A549 (cell line): ENCODE results near the gene TFF2. TPM values are rescaled to one million over a fixed set of nuclear protein-coding genes. Genes with fewer than 3 reads are reported as not detected.

ENCODE experiments used
- ATAC-seq, 2 experiments: fragments of 200-7000 bp in 1 of 2; fragments of >200 bp in 1 of 2; cut with Nextera tagmentation in 1 of 2; cut with Tn5 transposase in 1 of 2; 3 replicates each; pipeline versions ENCODE4 v1.8.0 to v1.9.1; 2018 to 2020; ENCODE audit warnings: mild to moderate bottlenecking in 1 of 2, moderate library complexity in 1 of 2
- CTCF ChIA-PET: fragments of 300-600 bp; sonication (Branson Sonifier 250); formaldehyde crosslinking; extraction: SDS; loops from one replicate; lab custom pipeline; 2021; ENCODE audit warnings: antibody characterized with exemption, inconsistent platforms; lab: Yijun Ruan, JAX
- POLR2A ChIA-PET: fragments of 350-600 bp; formaldehyde crosslinking; extraction: SDS; loops from one replicate; lab custom pipeline; 2021; ENCODE audit warnings: antibody characterized with exemption, inconsistent platforms; lab: Yijun Ruan, JAX
- DNase-seq, 2 experiments: peaks; one replicate each; pipeline versions ENCODE4 v3.0.0 to v3.0.0-alpha.2; 2011 to 2016; ENCODE audit warnings: low read depth in 1 of 2, low spot score in 1 of 2
- FAIRE-seq: peaks from 2 replicates; lab custom pipeline; 2011; peaks lifted over from hg19 to GRCh38; lab: Jason Lieb, UNC
- H3K27ac ChIP-seq, 2 experiments: fragments of >200 bp; sonication (Bioruptor Twin); formaldehyde crosslinking; 3 replicates each; pipeline ENCODE4 v1.5.1; 2016 to 2017
- H3K4me1 ChIP-seq: fragments of >200 bp; sonication (Bioruptor Twin); formaldehyde crosslinking; 3 replicates; pipeline ENCODE4 v1.6.1; 2016
- H3K4me2 ChIP-seq: fragments of >200 bp; sonication (Bioruptor Twin); formaldehyde crosslinking; 3 replicates; pipeline ENCODE4 v1.6.1; 2016
- H3K4me3 ChIP-seq: fragments of >200 bp; sonication (Bioruptor Twin); formaldehyde crosslinking; 3 replicates; pipeline ENCODE4 v1.5.1; 2016
- H3K9me3 ChIP-seq: fragments of >200 bp; sonication (Bioruptor Twin); formaldehyde crosslinking; 3 replicates; pipeline ENCODE4 v1.6.1; 2016
- BCL3 ChIP-seq: fragments of >200 bp; sonication (Bioruptor Twin); formaldehyde crosslinking; IDR thresholded peaks from 3 replicates; pipeline ENCODE4 v1.6.1; 2016
- BHLHE40 ChIP-seq: IDR thresholded peaks from 2 replicates; pipeline ENCODE4 v1.6.1; 2012; ENCODE audit warnings: low read depth, low read length, inconsistent platforms
- CBX2 ChIP-seq: fragments of 200-600 bp; sonication (generic); IDR thresholded peaks from 2 replicates; pipeline ENCODE4 v1.6.1; 2016; ENCODE audit warnings: low read depth, mild to moderate bottlenecking, borderline replicate concordance
- CBX8 ChIP-seq: fragments of 200-600 bp; sonication (generic); IDR thresholded peaks from 2 replicates; pipeline ENCODE4 v1.6.1; 2016
- CHD4 ChIP-seq: fragments of 200-600 bp; sonication (generic); IDR thresholded peaks from 2 replicates; pipeline ENCODE4 v1.6.1; 2016; ENCODE audit warnings: antibody characterized with exemption, mild to moderate bottlenecking, borderline replicate concordance
- EHMT2 ChIP-seq: fragments of 200-600 bp; sonication (generic); IDR thresholded peaks from 2 replicates; pipeline ENCODE4 v1.6.1; 2016; ENCODE audit warnings: antibody characterized with exemption, low read depth, mild to moderate bottlenecking, moderate library complexity
- EP300 ChIP-seq, 2 experiments: fragments of >200 bp; sonication (Bioruptor Twin); formaldehyde crosslinking; IDR thresholded peaks; 2 replicates in 1 of 2; 3 replicates in 1 of 2; pipeline ENCODE4 v1.6.1; 2016 to 2017
- FOSB ChIP-seq: fragments of 250-450 bp; sonication (Bioruptor Pico); IDR thresholded peaks from 2 replicates; pipeline ENCODE4 v1.5.0; 2020; ENCODE audit warnings: mild to moderate bottlenecking, moderate library complexity
- GATA3 ChIP-seq: IDR thresholded peaks from 2 replicates; pipeline ENCODE4 v1.6.1; 2012; ENCODE audit warnings: borderline replicate concordance
- HEYL ChIP-seq: fragments of 250-450 bp; sonication (Bioruptor Pico); IDR thresholded peaks from 2 replicates; pipeline ENCODE4 v1.8.0; 2021; ENCODE audit warnings: mild to moderate bottlenecking, moderate library complexity
- HOXB13 ChIP-seq: fragments of 250-450 bp; sonication (Bioruptor Pico); IDR thresholded peaks from 2 replicates; pipeline ENCODE4 v1.5.0; 2020; ENCODE audit warnings: low read depth, mild to moderate bottlenecking, moderate library complexity
- HOXB5 ChIP-seq: fragments of 250-450 bp; sonication (Bioruptor Pico); IDR thresholded peaks from 2 replicates; pipeline ENCODE4 v1.5.0; 2020; ENCODE audit warnings: mild to moderate bottlenecking, moderate library complexity
- KDM1A ChIP-seq: fragments of 200-600 bp; sonication (generic); IDR thresholded peaks from 2 replicates; pipeline ENCODE4 v1.6.1; 2016; ENCODE audit warnings: low read depth, mild to moderate bottlenecking
- KDM5A ChIP-seq: fragments of 200-600 bp; sonication (generic); IDR thresholded peaks from 2 replicates; pipeline ENCODE4 v1.6.1; 2016; ENCODE audit warnings: antibody characterized with exemption, mild to moderate bottlenecking
- MAFK ChIP-seq: fragments of 450-650 bp; IDR thresholded peaks from 2 replicates; pipeline ENCODE4 v1.6.1; 2014; ENCODE audit not compliant: partially characterized antibody
- MAZ ChIP-seq: fragments of 150-350 bp; IDR thresholded peaks from 2 replicates; pipeline ENCODE4 v1.6.1; 2014; ENCODE audit warnings: antibody characterized with exemption, low read depth, low read length, borderline replicate concordance
- NFE2L2 ChIP-seq: fragments of 150-350 bp; conservative IDR thresholded peaks from 2 replicates; pipeline ENCODE4 v1.6.1; 2014; ENCODE audit warnings: low read length
- NR3C1 ChIP-seq: fragments of >200 bp; sonication (Bioruptor Twin); formaldehyde crosslinking; IDR thresholded peaks from 3 replicates; pipeline ENCODE4 v1.6.1; 2017
- PHF8 ChIP-seq: fragments of 200-600 bp; sonication (generic); IDR thresholded peaks from 2 replicates; pipeline ENCODE4 v1.6.1; 2016; ENCODE audit warnings: low read depth, mild to moderate bottlenecking, antibody characterized with exemption, moderate library complexity, borderline replicate concordance
- RAD21 ChIP-seq, 2 experiments: fragments of >200 bp in 1 of 2; sonication (Bioruptor Twin) in 1 of 2; formaldehyde crosslinking in 1 of 2; IDR thresholded peaks in 1 of 2; conservative IDR thresholded peaks in 1 of 2; 2 replicates in 1 of 2; 3 replicates in 1 of 2; pipeline ENCODE4 v1.6.1; 2012 to 2018; ENCODE audit warnings: inconsistent platforms in 1 of 2
- RARB ChIP-seq: fragments of 250-450 bp; sonication (Bioruptor Pico); IDR thresholded peaks from 2 replicates; pipeline ENCODE4 v1.8.0; 2021; ENCODE audit warnings: mild to moderate bottlenecking, moderate library complexity
- RNF2 ChIP-seq: fragments of 200-600 bp; sonication (generic); IDR thresholded peaks from 2 replicates; pipeline ENCODE4 v1.6.1; 2016; ENCODE audit warnings: low read depth, mild to moderate bottlenecking, antibody characterized with exemption, moderate library complexity, borderline replicate concordance
- SREBF2 ChIP-seq: fragments of 450-650 bp; IDR thresholded peaks from 2 replicates; pipeline ENCODE4 v1.6.1; 2014; ENCODE audit warnings: mild to moderate bottlenecking, moderate library complexity
- TFCP2L1 ChIP-seq: fragments of 250-450 bp; sonication (Bioruptor Pico); IDR thresholded peaks from 2 replicates; pipeline ENCODE4 v1.5.0; 2021; ENCODE audit warnings: mild to moderate bottlenecking
- TP53 ChIP-seq: fragments of 250-450 bp; sonication (Bioruptor Pico); IDR thresholded peaks from 2 replicates; pipeline ENCODE4 v1.5.0; 2021; ENCODE audit warnings: mild to moderate bottlenecking, moderate library complexity
- ZC3H11A ChIP-seq: fragments of 450-650 bp; IDR thresholded peaks from 2 replicates; pipeline ENCODE4 v1.6.1; 2014; ENCODE audit warnings: antibody characterized with exemption, mild to moderate bottlenecking
- ZNF302 ChIP-seq: fragments of 250-450 bp; sonication (Bioruptor Pico); IDR thresholded peaks from 2 replicates; pipeline ENCODE4 v1.9.0; 2021; ENCODE audit warnings: inconsistent platforms, mild to moderate bottlenecking, moderate library complexity
- WGBS: methylation state at CpG from one replicate; pipeline ENCODE4 v1.1.6; 2017; ENCODE audit errors: missing lambda C conversion rate; 5-methylcytosine and 5-hydroxymethylcytosine counted together
- polyA plus RNA-seq, 4 experiments: library from polyadenylated mRNA; depleted of rRNA in 3 of 4; stranded (reverse); fragments of >200 nt; fragmentation: RNase III in 1 of 4; extraction: RNeasy Plus Mini Kit Qiagen cat#74134 plus additional on column Dnase treatment in 1 of 4; gene quantifications; 2 replicates in 3 of 4; 3 replicates in 1 of 4; pipeline ENCODE4 v1.2.3, GENCODE V29; 2011 to 2017
- TF ChIP-seq, protein P1 (sequence below): fragments of 250-450 bp; sonication (Bioruptor Pico); IDR thresholded peaks from 2 replicates; pipeline ENCODE4 v1.5.0; 2020; ENCODE audit warnings: low read depth, mild to moderate bottlenecking, moderate library complexity
- TF ChIP-seq, protein P2 (sequence below): fragments of 150-350 bp; IDR thresholded peaks from 2 replicates; pipeline ENCODE4 v1.6.1; 2014; ENCODE audit warnings: low read depth, mild to moderate bottlenecking, low read length
- TF ChIP-seq, protein P3 (sequence below): fragments of 450-650 bp; IDR thresholded peaks from 2 replicates; pipeline ENCODE4 v1.6.1; 2014; ENCODE audit warnings: antibody characterized with exemption

The TFF2 gene
- polyA plus RNA-seq, 2 of the 4 experiments (the other 2 are of a cell fraction): not detected

GRCh38 chr21:42319376-42319775 is 31.4 kb downstream of the TFF2 start:
- DNase-seq (no peak), ATAC-seq (no peak), FAIRE-seq (no peak)
- ChIA-PET CTCF (interaction anchor here (0.6 to 2.8 kb wide), 3 partner anchors 9 to 130 kb away, joined by 3 to 11 read pairs (median 5); no protein-coding TSS in a partner anchor), POLR2A (no interaction called here)
- TF ChIP-seq ZNF302 (CRISPR knock-in tag): no peak
- TF ChIP-seq NFE2L2: no peak
- TF ChIP-seq RARB (CRISPR knock-in tag): no peak
- TF ChIP-seq BHLHE40: no peak
- no peak for TF ChIP-seq CBX8
- TF ChIP-seq CHD4: no peak
- no peak for TF ChIP-seq EHMT2
- no peak for TF ChIP-seq NR3C1
- TF ChIP-seq, protein P1, sequence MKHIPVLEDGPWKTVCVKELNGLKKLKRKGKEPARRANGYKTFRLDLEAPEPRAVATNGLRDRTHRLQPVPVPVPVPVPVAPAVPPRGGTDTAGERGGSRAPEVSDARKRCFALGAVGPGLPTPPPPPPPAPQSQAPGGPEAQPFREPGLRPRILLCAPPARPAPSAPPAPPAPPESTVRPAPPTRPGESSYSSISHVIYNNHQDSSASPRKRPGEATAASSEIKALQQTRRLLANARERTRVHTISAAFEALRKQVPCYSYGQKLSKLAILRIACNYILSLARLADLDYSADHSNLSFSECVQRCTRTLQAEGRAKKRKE (CRISPR knock-in tag): no peak
- no peak for TF ChIP-seq SREBF2
- TF ChIP-seq TFCP2L1 (CRISPR knock-in tag): no peak
- TF ChIP-seq TP53 (CRISPR knock-in tag): no peak
- TF ChIP-seq, protein P2, sequence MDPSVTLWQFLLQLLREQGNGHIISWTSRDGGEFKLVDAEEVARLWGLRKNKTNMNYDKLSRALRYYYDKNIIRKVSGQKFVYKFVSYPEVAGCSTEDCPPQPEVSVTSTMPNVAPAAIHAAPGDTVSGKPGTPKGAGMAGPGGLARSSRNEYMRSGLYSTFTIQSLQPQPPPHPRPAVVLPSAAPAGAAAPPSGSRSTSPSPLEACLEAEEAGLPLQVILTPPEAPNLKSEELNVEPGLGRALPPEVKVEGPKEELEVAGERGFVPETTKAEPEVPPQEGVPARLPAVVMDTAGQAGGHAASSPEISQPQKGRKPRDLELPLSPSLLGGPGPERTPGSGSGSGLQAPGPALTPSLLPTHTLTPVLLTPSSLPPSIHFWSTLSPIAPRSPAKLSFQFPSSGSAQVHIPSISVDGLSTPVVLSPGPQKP: no peak
- no peaks in the 10 kb centered on the region for H3K9me3 ChIP-seq
- no peaks in the 10 kb centered on the region for H3K4me1 ChIP-seq
- no peak overlapping the region for H3K27ac ChIP-seq
- WGBS: 58% methylated on average over 8 of the region's 10 CpGs
- no peak overlapping the region for H3K4me3 ChIP-seq
- H3K4me2 ChIP-seq: no peak overlapping the region

- H3K9me3 ChIP-seq: no peaks in the 10 kb centered on the region
- CTCF ChIA-PET: interaction anchor here (1.5 to 2.8 kb wide), 2 partner anchors 8 to 9 kb away, joined by 5 to 11 read pairs; no protein-coding TSS in a partner anchor
- DNase-seq: no peak
- TF ChIP-seq, protein P3, sequence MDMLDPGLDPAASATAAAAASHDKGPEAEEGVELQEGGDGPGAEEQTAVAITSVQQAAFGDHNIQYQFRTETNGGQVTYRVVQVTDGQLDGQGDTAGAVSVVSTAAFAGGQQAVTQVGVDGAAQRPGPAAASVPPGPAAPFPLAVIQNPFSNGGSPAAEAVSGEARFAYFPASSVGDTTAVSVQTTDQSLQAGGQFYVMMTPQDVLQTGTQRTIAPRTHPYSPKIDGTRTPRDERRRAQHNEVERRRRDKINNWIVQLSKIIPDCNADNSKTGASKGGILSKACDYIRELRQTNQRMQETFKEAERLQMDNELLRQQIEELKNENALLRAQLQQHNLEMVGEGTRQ: no peak
- TF ChIP-seq HEYL (CRISPR knock-in tag) (no peak), KDM5A (no peak), GATA3 (no peak), ZC3H11A (no peak), BCL3 (no peak), PHF8 (no peak), EHMT2 (no peak), HOXB13 (CRISPR knock-in tag) (no peak), EP300 (IDR thresholded peaks at IDR 0.05) (no peak), MAZ (no peak), CBX2 (no peak), FOSB (CRISPR knock-in tag) (no peak), KDM1A (no peak), RAD21 (conservative IDR thresholded peaks at IDR 0.05 in 1 of 2, IDR thresholded peaks at IDR 0.05 in 1 of 2) (no peak), HOXB5 (no peak), NFE2L2 (no peak), MAFK (no peak), RNF2 (no peak)
- no peak overlapping the region for H3K27ac ChIP-seq
- no peak for ATAC-seq
- 65% methylated on average over 7 of the region's 20 CpGs for WGBS
- H3K4me2 ChIP-seq: no peak overlapping the region
- H3K4me3 ChIP-seq: no peak overlapping the region
- no peak for FAIRE-seq
- no peaks in the 10 kb centered on the region for H3K4me1 ChIP-seq
- POLR2A ChIA-PET: no interaction called here
Observed at GRCh38 chr21:42317826-42318746, 32.7 kb downstream of the TFF2 start.
